ENCODE results near the gene NVL. TPM values are rescaled to one million over a fixed set of nuclear protein-coding genes. Genes with fewer than 3 reads are reported as not detected.

Gene NVL
- total RNA-seq, 1 donor from 2014 or later: 39.4 TPM

GRCh38 chr1:224301391-224301790 is 28.6 kb downstream of the NVL start:
- H3K36me3 Mint-ChIP-seq: peaks cover 30% of the 10 kb centered on the region
- H3K27me3 Mint-ChIP-seq (ENCODE audit: low read depth): no peaks in the 10 kb centered on the region
- H3K27ac Mint-ChIP-seq: no peak overlapping the region
- TF ChIP-seq CTCF (IDR thresholded peaks at IDR 0.05; ENCODE audit: unreplicated experiment): no peak
- H3K4me3 Mint-ChIP-seq: no peak overlapping the region
- no peaks in the 10 kb centered on the region for H3K9me3 Mint-ChIP-seq
- no peak for DNase-seq (ENCODE audit: low spot score in 2 of 2, unreplicated experiment in 2 of 2)
- no peaks in the 10 kb centered on the region for H3K4me1 Mint-ChIP-seq

GRCh38 chr1:224300346-224300745 is 29.6 kb downstream of the NVL start:
- no peak for DNase-seq (ENCODE audit: low spot score in 2 of 2, unreplicated experiment in 2 of 2)
- H3K27me3 Mint-ChIP-seq (ENCODE audit: low read depth): no peaks in the 10 kb centered on the region
- peaks cover 29% of the 10 kb centered on the region for H3K36me3 Mint-ChIP-seq
- no peak for TF ChIP-seq CTCF (IDR thresholded peaks at IDR 0.05; ENCODE audit: unreplicated experiment)
- no peak overlapping the region for H3K27ac Mint-ChIP-seq
- H3K4me1 Mint-ChIP-seq: no peaks in the 10 kb centered on the region
- H3K4me3 Mint-ChIP-seq: no peak overlapping the region
- no peaks in the 10 kb centered on the region for H3K9me3 Mint-ChIP-seq

GRCh38 chr1:224298346-224299330 is 31.3 kb downstream of the NVL start:
- H3K4me1 Mint-ChIP-seq: no peaks in the 10 kb centered on the region
- no peak for TF ChIP-seq CTCF (IDR thresholded peaks at IDR 0.05; ENCODE audit: unreplicated experiment)
- no peak overlapping the region for H3K4me3 Mint-ChIP-seq
- H3K36me3 Mint-ChIP-seq: peaks cover 33% of the 10 kb centered on the region
- no peak overlapping the region for H3K27ac Mint-ChIP-seq
- H3K27me3 Mint-ChIP-seq (ENCODE audit: low read depth): no peaks in the 10 kb centered on the region
- H3K9me3 Mint-ChIP-seq: no peaks in the 10 kb centered on the region
- DNase-seq (ENCODE audit: low spot score in 2 of 2, unreplicated experiment in 2 of 2): no peak

GRCh38 chr1:224294775-224295174 is 35.2 kb downstream of the NVL start:
- no peaks in the 10 kb centered on the region for H3K27me3 Mint-ChIP-seq (ENCODE audit: low read depth)
- peaks cover 29% of the 10 kb centered on the region for H3K36me3 Mint-ChIP-seq
- no peak for TF ChIP-seq CTCF (IDR thresholded peaks at IDR 0.05; ENCODE audit: unreplicated experiment)
- no peaks in the 10 kb centered on the region for H3K9me3 Mint-ChIP-seq
- H3K4me3 Mint-ChIP-seq: no peak overlapping the region
- no peaks in the 10 kb centered on the region for H3K4me1 Mint-ChIP-seq
- H3K27ac Mint-ChIP-seq: no peak overlapping the region
- no peak for DNase-seq (ENCODE audit: low spot score in 2 of 2, unreplicated experiment in 2 of 2)

- no peak for DNase-seq (ENCODE audit: low spot score in 2 of 2, unreplicated experiment in 2 of 2)
- Mint-ChIP-seq H3K4me1 (no peaks in the 10 kb centered on the region), H3K9me3 (no peaks in the 10 kb centered on the region), H3K27me3 (ENCODE audit: low read depth) (no peaks in the 10 kb centered on the region), H3K27ac (no peak overlapping the region), H3K4me3 (no peak overlapping the region), H3K36me3 (peaks cover 35% of the 10 kb centered on the region)
- TF ChIP-seq CTCF (IDR thresholded peaks at IDR 0.05; ENCODE audit: unreplicated experiment): no peak
Observed at GRCh38 chr1:224292419-224292818, 37.6 kb downstream of the NVL start.
